H9 (cell line): ENCODE results near the gene SULT2B1. TPM values are rescaled to one million over a fixed set of nuclear protein-coding genes. Genes with fewer than 3 reads are reported as not detected.

ENCODE experiments used
- DNase-seq: peaks from one replicate; pipeline ENCODE4 v3.0.0-alpha.2; 2017
- H2AFZ ChIP-seq: one replicate; pipeline ENCODE4 v1.6.1; 2013; ENCODE audit warnings: mild to moderate bottlenecking, low read length, control low read depth, moderate library complexity
- H2AK5ac ChIP-seq: 2 replicates; pipeline ENCODE4 v1.6.1; 2013; ENCODE audit warnings: low read length, control low read depth, mixed read lengths; ENCODE audit not compliant: insufficient read length
- H2BK120ac ChIP-seq: one replicate; pipeline ENCODE4 v1.6.1; 2013; ENCODE audit warnings: low read depth, mild to moderate bottlenecking, low read length, control low read depth, inconsistent platforms; ENCODE audit not compliant: poor library complexity, severe bottlenecking
- H2BK12ac ChIP-seq: 2 replicates; pipeline ENCODE4 v1.6.1; 2013; ENCODE audit warnings: low read length, control low read depth, mixed read lengths, low read depth; ENCODE audit not compliant: insufficient read length
- H2BK15ac ChIP-seq: 2 replicates; pipeline ENCODE4 v1.6.1; 2013; ENCODE audit warnings: low read depth, low read length, control low read depth
- H2BK20ac ChIP-seq: one replicate; pipeline ENCODE4 v1.6.1; 2013; ENCODE audit warnings: low read depth, mild to moderate bottlenecking, low read length, control low read depth, inconsistent platforms; ENCODE audit not compliant: poor library complexity, severe bottlenecking
- H2BK5ac ChIP-seq: 2 replicates; pipeline ENCODE4 v1.6.1; 2013; ENCODE audit warnings: low read length, control low read depth, mixed read lengths; ENCODE audit not compliant: insufficient read length
- H3K14ac ChIP-seq: 2 replicates; pipeline ENCODE4 v1.6.1; 2013; ENCODE audit warnings: low read length, control low read depth; ENCODE audit not compliant: insufficient read depth
- H3K18ac ChIP-seq: 2 replicates; pipeline ENCODE4 v1.6.1; 2013; ENCODE audit warnings: low read depth, mild to moderate bottlenecking, mixed read lengths, low read length, control low read depth; ENCODE audit not compliant: insufficient read length
- H3K23ac ChIP-seq: 2 replicates; pipeline ENCODE4 v1.6.1; 2013; ENCODE audit warnings: low read length, control low read depth, mixed read lengths, low read depth; ENCODE audit not compliant: insufficient read length
- H3K23me2 ChIP-seq: 2 replicates; pipeline ENCODE4 v1.6.1; 2013; ENCODE audit warnings: low read depth, mild to moderate bottlenecking, mixed read lengths, low read length, control low read depth; ENCODE audit not compliant: insufficient read length, poor library complexity, severe bottlenecking
- H3K27ac ChIP-seq: 2 replicates; pipeline ENCODE4 v1.5.1; 2013; ENCODE audit warnings: low read length, control low read depth, mixed read lengths, low read depth; ENCODE audit not compliant: insufficient read length
- H3K27me3 ChIP-seq: 2 replicates; pipeline ENCODE4 v1.6.1; 2013; ENCODE audit warnings: low read length, control low read depth, inconsistent platforms; ENCODE audit not compliant: insufficient read depth
- H3K4ac ChIP-seq: 2 replicates; pipeline ENCODE4 v1.6.1; 2013; ENCODE audit warnings: low read depth, mild to moderate bottlenecking, control low read depth, inconsistent platforms, low read length, moderate library complexity
- H3K4me1 ChIP-seq: 2 replicates; pipeline ENCODE4 v1.6.1; 2013; ENCODE audit warnings: low read length, control low read depth, inconsistent platforms; ENCODE audit not compliant: insufficient read depth
- H3K4me2 ChIP-seq: 2 replicates; pipeline ENCODE4 v1.6.1; 2013; ENCODE audit warnings: low read length, control low read depth, mixed read lengths; ENCODE audit not compliant: insufficient read length, insufficient read depth
- H3K56ac ChIP-seq: 2 replicates; pipeline ENCODE4 v1.6.1; 2013; ENCODE audit warnings: low read depth, mild to moderate bottlenecking, mixed read lengths, low read length, control low read depth; ENCODE audit not compliant: insufficient read length
- H3K79me1 ChIP-seq: 2 replicates; pipeline ENCODE4 v1.6.1; 2013; ENCODE audit warnings: low read depth, mild to moderate bottlenecking, moderate library complexity, low read length, control low read depth, inconsistent platforms; ENCODE audit not compliant: insufficient read depth, poor library complexity, severe bottlenecking
- H3K79me2 ChIP-seq: 2 replicates; pipeline ENCODE4 v1.6.1; 2013; ENCODE audit warnings: low read length, control low read depth, inconsistent platforms; ENCODE audit not compliant: insufficient read depth
- H3K9ac ChIP-seq: 2 replicates; pipeline ENCODE4 v1.6.1; 2013; ENCODE audit warnings: low read length, control low read depth, mixed read lengths; ENCODE audit not compliant: insufficient read length; ENCODE audit errors: extremely low read depth
- H3K9me3 ChIP-seq: one replicate; pipeline ENCODE4 v1.6.1; 2013; ENCODE audit warnings: low read depth, low read length, inconsistent platforms; ENCODE audit not compliant: control insufficient read depth
- H3T11ph ChIP-seq: one replicate; pipeline ENCODE4 v1.6.1; 2013; ENCODE audit warnings: mild to moderate bottlenecking, low read length, control low read depth, inconsistent platforms
- H4K20me1 ChIP-seq: one replicate; pipeline ENCODE4 v1.6.1; 2013; ENCODE audit not compliant: control insufficient read depth, insufficient read length, insufficient read depth
- H4K5ac ChIP-seq: 2 replicates; pipeline ENCODE4 v1.6.1; 2013; ENCODE audit warnings: low read depth, mild to moderate bottlenecking, mixed read lengths, low read length, control low read depth; ENCODE audit not compliant: insufficient read length
- H4K8ac ChIP-seq: replicated peaks from 2 replicates; pipeline ENCODE4 v1.6.1; 2013; ENCODE audit warnings: low read length, control low read depth, mixed read lengths, low read depth; ENCODE audit not compliant: insufficient read length
- H4K91ac ChIP-seq: 2 replicates; pipeline ENCODE4 v1.6.1; 2013; ENCODE audit warnings: low read depth, mild to moderate bottlenecking, moderate library complexity, mixed read lengths, low read length, control low read depth; ENCODE audit not compliant: insufficient read length
- H3K27ac Mint-ChIP-seq, 3 experiments: 2 replicates in 2 of 3; 3 replicates in 1 of 3; pipeline ENCODE4 v1.8.0; 2020 to 2021; ENCODE audit warnings: mixed read lengths in 3 of 3, mild to moderate bottlenecking in 1 of 3, moderate library complexity in 1 of 3
- H3K27me3 Mint-ChIP-seq: 2 replicates; pipeline ENCODE4 v1.8.0; 2021; ENCODE audit warnings: low read depth, mild to moderate bottlenecking, moderate library complexity, mixed read lengths
- H3K36me3 Mint-ChIP-seq, 3 experiments: 2 replicates in 2 of 3; 3 replicates in 1 of 3; pipeline ENCODE4 v1.8.0; 2020 to 2021; ENCODE audit warnings: low read depth in 3 of 3, mixed read lengths in 3 of 3; ENCODE audit not compliant: insufficient read depth in 1 of 3
- H3K4me1 Mint-ChIP-seq, 2 experiments: 2 replicates each; pipeline ENCODE4 v1.8.0; 2020; ENCODE audit warnings: mixed read lengths in 2 of 2
- H3K4me3 Mint-ChIP-seq, 2 experiments: 2 replicates in 1 of 2; 3 replicates in 1 of 2; pipeline ENCODE4 v1.8.0; 2020 to 2021; ENCODE audit warnings: mild to moderate bottlenecking in 2 of 2, mixed read lengths in 2 of 2, moderate library complexity in 1 of 2
- H3K9me3 Mint-ChIP-seq, 2 experiments: 2 replicates in 1 of 2; 3 replicates in 1 of 2; pipeline ENCODE4 v1.8.0; 2020; ENCODE audit warnings: mild to moderate bottlenecking in 2 of 2, mixed read lengths in 2 of 2, moderate library complexity in 1 of 2
- WGBS: extraction: QIAGEN DNeasy Blood & Tissue Kit; methylation state at CpG from one replicate; pipeline ENCODE4 v1.1.7; 2013; ENCODE audit warnings: missing lambda C conversion rate, low lambda C conversion rate, mixed read lengths; ENCODE audit not compliant: insufficient read length; ENCODE audit errors: extremely low coverage; 5-methylcytosine and 5-hydroxymethylcytosine counted together
- total RNA-seq: library from RNA; stranded (reverse); gene quantifications from 2 replicates; pipeline ENCODE4 v1.2.1, GENCODE V29; 2021
- TF ChIP-seq, protein P1 (sequence below): fragments of 200-600 bp; sonication (generic); conservative IDR thresholded peaks from 3 replicates; pipeline ENCODE4 v1.8.0; 2021; ENCODE audit warnings: antibody characterized with exemption, mild to moderate bottlenecking

Gene SULT2B1
- total RNA-seq, 1 experiment from 2014 or later = 1.7 TPM

GRCh38 chr19:48554385-48555091, 2.6 kb downstream of the SULT2B1 start:
- no peaks in the 10 kb centered on the region for H3K79me1 ChIP-seq
- peaks cover 19 to 29% of the 10 kb centered on the region in 2 experiments for H3K4me1 Mint-ChIP-seq
- H3K23ac ChIP-seq = no peak overlapping the region
- H3K36me3 Mint-ChIP-seq = no peaks in the 10 kb centered on the region
- no peak overlapping the region for H3T11ph ChIP-seq
- peak overlapping the region; percentile 57 for H4K5ac ChIP-seq
- no peak overlapping the region for H2BK120ac ChIP-seq
- H2AK5ac ChIP-seq = no peak overlapping the region
- peak; percentile 91 for DNase-seq
- no peaks in the 10 kb centered on the region for H3K9me3 ChIP-seq
- no peak overlapping the region for H2BK12ac ChIP-seq
- no peak overlapping the region for H4K8ac ChIP-seq
- H3K56ac ChIP-seq = no peak overlapping the region
- no peaks in the 10 kb centered on the region for H3K27me3 ChIP-seq
- H3K9ac ChIP-seq = no peak overlapping the region
- no peaks in the 10 kb centered on the region for H4K20me1 ChIP-seq
- no peak overlapping the region for H2BK5ac ChIP-seq
- H2BK15ac ChIP-seq = no peak overlapping the region
- H3K4me3 Mint-ChIP-seq = peak overlapping the region in 1 of 2 experiments; percentile 64; a peak in 2 of 5 replicates
- H3K9me3 Mint-ChIP-seq = peaks cover 0 to 6% of the 10 kb centered on the region in 2 experiments; a peak in 2 of 5 replicates
- no peak overlapping the region for H2AFZ ChIP-seq
- H3K18ac ChIP-seq = peak overlapping the region; percentile 38
- H2BK20ac ChIP-seq = no peak overlapping the region
- no peaks in the 10 kb centered on the region for H3K79me2 ChIP-seq
- TF ChIP-seq, protein P1, sequence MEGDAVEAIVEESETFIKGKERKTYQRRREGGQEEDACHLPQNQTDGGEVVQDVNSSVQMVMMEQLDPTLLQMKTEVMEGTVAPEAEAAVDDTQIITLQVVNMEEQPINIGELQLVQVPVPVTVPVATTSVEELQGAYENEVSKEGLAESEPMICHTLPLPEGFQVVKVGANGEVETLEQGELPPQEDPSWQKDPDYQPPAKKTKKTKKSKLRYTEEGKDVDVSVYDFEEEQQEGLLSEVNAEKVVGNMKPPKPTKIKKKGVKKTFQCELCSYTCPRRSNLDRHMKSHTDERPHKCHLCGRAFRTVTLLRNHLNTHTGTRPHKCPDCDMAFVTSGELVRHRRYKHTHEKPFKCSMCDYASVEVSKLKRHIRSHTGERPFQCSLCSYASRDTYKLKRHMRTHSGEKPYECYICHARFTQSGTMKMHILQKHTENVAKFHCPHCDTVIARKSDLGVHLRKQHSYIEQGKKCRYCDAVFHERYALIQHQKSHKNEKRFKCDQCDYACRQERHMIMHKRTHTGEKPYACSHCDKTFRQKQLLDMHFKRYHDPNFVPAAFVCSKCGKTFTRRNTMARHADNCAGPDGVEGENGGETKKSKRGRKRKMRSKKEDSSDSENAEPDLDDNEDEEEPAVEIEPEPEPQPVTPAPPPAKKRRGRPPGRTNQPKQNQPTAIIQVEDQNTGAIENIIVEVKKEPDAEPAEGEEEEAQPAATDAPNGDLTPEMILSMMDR = no peak
- H3K27me3 Mint-ChIP-seq = peaks cover 1% of the 10 kb centered on the region
- H3K4me2 ChIP-seq = peak overlapping the region; percentile 11
- no peaks in the 10 kb centered on the region for H3K23me2 ChIP-seq
- H3K14ac ChIP-seq = 0 out of 2 replicates have a peak overlapping the region, but pooled peaks have one; percentile 52
- H3K4me1 ChIP-seq = peaks cover 2% of the 10 kb centered on the region; the same call in 1 of the 2 replicates
- H4K91ac ChIP-seq = no peak overlapping the region
- H3K4ac ChIP-seq = no peak overlapping the region
- H3K27ac ChIP-seq = no peak overlapping the region
- H3K27ac Mint-ChIP-seq = peak overlapping the region; percentile 88 to 97 (median 88); a peak in 6 of 7 replicates
- no CpG with 5 or more reads among the region's 16 CpGs for WGBS
